ENCODE data around the gene DPYSL3. TPM values are rescaled to one million over a fixed set of nuclear protein-coding genes. Genes with fewer than 3 reads are reported as not detected.
A peak's percentile ranks its signal among the peaks of the same experiment; 100 is the strongest.
"Not testable (repeated sequence)": the region's sequence is repeated elsewhere in the genome, so short reads cannot be mapped to it uniquely, and the experiment has no call there.

DPYSL3 gene
- total RNA-seq (2014; rRNA removed), result 55.9 and 66.9 TPM in 2 replicates
- polyA plus RNA-seq (2012), result 37.9 TPM

DNA sequence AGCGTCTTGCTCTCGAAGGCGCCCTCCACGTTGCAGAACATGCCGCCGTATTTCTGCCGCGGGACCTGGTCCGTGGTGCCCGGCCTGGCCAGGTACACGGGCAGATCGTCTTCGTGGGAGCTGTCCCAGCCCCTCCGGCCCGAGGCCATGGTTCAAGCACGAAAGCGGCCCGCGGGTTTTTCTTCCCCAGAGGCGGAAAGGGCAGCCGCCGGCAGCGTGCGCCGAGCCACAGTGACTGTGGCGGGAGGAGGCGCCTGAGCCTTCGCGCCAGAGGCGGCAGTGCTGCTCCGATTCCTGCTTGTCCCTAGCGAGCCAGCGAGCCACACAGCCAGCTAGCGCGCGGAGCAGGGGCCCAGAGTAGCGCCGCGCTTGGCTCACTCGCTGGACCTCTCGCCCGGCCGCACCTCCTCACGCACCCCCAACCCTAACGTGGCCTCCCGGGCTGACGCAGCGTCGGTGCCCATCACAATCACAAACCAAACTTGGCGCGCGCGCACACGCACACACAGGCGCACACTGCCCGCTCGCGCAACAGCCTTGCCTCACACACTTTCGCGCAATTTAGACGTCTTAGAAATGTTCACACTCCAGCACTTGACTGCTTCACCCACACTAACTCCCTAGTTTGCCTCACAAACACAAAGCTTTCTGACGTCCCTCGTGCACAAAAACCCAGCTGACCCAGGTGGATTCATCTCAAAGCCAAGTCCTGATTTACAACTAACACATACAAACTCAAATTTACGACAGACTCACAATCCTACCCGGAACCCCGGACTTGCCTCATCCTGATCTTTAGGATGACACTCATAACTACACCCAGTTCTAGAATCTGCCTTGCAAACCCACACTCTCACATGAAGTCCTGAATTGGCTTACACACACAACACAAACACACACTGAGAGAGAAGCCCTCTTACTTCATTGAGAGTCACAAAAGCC lies at the start of gene DPYSL3:
TSS of gene DPYSL3 (minus strand) at position 359 of the 942 bp plus-strand sequence. CDS start at position 149, 210 bp downstream.
- peak; percentile 81 for DNase-seq (ENCODE audit: low read depth)

GRCh38 chr5:147558826-147559225 lies 49.0 kb upstream of the DPYSL3 start:
- DNase-seq (ENCODE audit: low read depth), result peak; percentile 75

DNA sequence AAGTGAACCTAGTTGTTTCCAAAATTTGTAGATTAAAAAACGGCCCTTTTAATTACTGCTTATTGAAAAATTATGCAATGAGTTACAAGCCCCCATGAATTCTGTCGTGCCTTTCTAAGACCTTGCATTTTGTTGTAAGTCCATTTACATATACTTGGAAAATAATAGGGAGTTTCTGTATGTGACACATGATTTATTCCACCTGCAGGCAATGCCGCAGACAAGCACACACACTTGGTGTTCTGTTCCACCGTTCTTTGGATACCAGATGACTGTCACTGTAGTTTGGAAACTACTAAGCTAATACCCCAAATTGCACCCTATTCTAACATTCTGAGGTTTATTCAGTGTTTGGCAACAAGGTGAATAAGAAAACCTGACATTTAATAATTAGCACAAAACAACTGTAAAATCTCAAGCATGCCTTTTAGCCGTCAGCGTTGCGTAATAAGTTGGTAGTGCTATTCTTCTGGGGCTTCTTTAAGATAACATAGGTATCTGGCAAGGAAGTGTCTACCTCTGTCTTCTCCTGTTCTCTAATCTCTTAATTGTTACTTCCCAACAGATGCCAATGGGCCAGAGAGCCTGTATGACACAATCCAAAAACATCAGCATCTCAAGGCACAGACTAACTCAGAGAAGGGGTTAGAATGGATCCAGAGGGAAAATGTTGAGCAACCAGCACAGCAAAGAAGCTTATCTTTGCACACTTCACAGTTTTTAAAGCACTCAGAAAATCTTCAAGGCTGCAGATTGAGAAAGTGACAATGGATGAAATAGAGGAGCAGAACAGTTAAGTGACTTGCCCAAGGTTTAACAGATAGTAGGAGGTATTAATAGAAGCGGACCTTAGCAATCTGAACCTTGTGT lies 48.2 kb upstream of the DPYSL3 start:
- DNase-seq (ENCODE audit: low read depth), result no peak

- no peak for DNase-seq (ENCODE audit: low read depth)
Observed at GRCh38 chr5:147555176-147555575, 45.3 kb upstream of the DPYSL3 start.

- DNase-seq (ENCODE audit: low read depth), result peak; percentile 73
Observed at GRCh38 chr5:147554261-147554817, 44.5 kb upstream of the DPYSL3 start.

- not testable (repeated sequence) for DNase-seq (ENCODE audit: low read depth)
Observed at GRCh38 chr5:147553817-147554216, 43.9 kb upstream of the DPYSL3 start.

GRCh38 chr5:147552897-147553296 lies 43.0 kb upstream of the DPYSL3 start:
- no peak for DNase-seq (ENCODE audit: low read depth)

DNA sequence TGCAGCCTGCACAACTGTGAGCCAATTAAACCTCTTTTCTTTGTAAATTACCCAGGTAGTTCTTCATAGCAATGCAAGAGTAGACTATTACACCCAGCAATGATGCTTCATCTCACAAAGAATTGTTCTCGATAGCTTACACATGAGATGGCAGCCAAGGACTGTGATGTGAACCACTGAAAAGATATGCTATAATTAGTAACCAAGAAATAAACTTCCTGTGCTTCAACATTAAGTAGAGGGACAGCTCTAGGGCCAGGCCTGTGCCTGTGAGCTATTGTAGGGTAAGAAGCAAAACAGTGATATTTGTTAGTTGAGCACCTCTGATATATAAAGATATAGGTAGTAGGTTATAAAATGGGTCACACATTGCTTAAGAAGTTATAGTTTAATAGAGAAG lies 41.8 kb upstream of the DPYSL3 start:
- DNase-seq (ENCODE audit: low read depth), result no peak

DNA sequence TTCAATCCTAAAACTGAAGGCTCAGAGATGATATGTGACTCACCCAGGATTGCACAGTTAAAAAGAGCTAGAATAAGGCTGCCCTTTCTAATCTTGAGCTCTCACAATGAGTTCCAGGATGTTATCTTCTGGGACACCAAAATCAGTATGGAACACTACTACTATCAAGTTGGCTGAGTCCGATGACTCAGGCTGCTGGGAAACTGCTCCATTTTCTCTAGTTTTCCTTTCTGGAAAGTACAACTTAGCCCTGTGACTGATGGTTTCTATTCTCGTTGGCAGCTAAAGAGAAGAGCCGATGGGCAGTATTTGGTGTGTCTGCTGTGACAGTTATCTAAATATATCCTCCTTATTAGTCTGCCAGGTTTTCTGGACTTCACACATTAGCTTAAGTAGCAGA lies 37.9 kb upstream of the DPYSL3 start:
- peak; percentile 55 for DNase-seq (ENCODE audit: low read depth)

GRCh38 chr5:147544556-147544955 lies 34.7 kb upstream of the DPYSL3 start:
- DNase-seq (ENCODE audit: low read depth), result no peak

- DNase-seq (ENCODE audit: low read depth), result peak; percentile 62
Observed at GRCh38 chr5:147539053-147539452, 29.2 kb upstream of the DPYSL3 start.

DNA sequence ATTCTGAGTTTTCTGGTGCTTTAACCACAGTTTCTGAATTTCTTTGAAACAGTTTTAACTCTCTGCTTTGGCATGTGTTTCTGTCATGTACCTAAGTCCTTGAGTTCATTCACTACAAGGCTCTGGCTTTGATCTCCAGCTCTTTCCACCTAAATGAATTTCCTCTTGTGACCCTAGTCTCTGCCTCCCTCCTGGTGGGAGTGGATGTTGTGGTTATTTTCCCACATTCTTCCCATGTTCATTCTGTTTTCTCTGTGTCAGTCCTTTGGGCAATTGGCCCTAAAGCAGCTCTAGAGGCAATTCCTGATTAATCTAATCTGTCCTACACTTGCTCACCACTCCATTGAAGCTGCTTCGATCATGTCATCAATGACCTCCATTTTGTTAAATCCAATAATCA lies 28.4 kb upstream of the DPYSL3 start:
- no peak for DNase-seq (ENCODE audit: low read depth)

GRCh38 chr5:147534172-147534951 lies 24.5 kb upstream of the DPYSL3 start:
- no peak for DNase-seq (ENCODE audit: low read depth)

DNA sequence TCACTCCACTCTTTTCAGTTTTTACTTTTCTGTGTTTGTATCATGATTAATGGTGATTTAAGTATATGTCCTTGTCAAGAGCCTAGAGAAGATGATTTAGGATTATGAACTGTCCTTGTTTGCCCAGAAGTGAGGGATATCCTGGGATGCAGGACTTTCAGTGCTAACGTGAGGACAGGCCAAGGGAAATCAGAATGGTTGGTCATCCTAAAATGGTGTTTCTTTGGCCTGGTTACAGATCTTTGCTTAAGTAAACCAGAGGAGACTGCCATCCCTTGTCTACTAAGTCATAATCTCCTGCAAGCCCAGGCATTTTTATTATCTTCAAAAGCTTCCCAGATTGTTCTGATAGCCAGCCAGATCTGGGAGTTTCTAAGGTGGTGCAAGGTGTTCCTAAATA lies 22.3 kb upstream of the DPYSL3 start:
- DNase-seq (ENCODE audit: low read depth), result no peak

DNA sequence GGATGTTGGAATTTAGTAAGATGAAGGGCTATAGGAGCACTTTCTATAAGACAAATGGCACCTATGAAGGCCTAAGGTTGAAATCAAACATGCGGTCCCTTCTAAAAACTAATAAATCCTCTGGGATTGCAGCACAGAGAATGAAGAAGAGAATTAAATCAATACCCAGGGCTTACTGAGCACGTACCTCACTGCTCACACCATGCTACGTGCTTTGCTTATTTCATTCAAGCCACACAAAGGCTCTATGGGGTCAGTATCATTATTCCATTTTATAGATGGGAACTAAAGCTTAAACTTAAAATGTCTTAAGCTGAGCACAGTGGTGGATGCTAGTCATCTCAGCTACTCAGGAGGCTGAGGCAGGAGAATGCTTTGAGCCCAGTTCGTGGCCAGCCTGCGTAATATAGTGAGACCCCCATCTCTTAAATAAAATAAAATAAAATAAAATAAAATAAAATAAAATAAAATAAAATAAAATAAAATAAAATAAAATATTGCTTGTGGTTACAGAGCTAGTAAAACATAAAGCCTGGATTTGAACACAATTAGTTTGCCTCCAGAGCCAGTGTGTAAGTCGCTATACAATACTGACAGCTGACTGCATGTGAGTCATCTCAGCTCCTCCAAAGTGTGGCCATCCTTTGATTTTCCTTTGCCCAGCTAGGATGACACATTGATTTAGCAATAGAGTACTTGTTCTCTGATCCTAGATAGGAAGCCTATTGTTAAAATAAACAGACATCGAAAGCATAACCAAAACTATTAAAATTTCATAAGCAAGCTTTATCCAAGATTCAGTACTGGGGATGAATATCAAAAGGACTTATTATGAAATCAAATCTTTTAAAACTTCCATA lies 20.9 kb upstream of the DPYSL3 start:
- peak; percentile 93 for DNase-seq (ENCODE audit: low read depth)

GRCh38 chr5:147523069-147523468 lies 13.2 kb upstream of the DPYSL3 start:
- DNase-seq (ENCODE audit: low read depth), result no peak

GRCh38 chr5:147522435-147522834 lies 12.6 kb upstream of the DPYSL3 start:
- peak; percentile 61 for DNase-seq (ENCODE audit: low read depth)

GRCh38 chr5:147520450-147520849 lies 10.6 kb upstream of the DPYSL3 start:
- DNase-seq (ENCODE audit: low read depth), result no peak

GRCh38 chr5:147519380-147519779 lies 9.5 kb upstream of the DPYSL3 start:
- no peak for DNase-seq (ENCODE audit: low read depth)

DNA sequence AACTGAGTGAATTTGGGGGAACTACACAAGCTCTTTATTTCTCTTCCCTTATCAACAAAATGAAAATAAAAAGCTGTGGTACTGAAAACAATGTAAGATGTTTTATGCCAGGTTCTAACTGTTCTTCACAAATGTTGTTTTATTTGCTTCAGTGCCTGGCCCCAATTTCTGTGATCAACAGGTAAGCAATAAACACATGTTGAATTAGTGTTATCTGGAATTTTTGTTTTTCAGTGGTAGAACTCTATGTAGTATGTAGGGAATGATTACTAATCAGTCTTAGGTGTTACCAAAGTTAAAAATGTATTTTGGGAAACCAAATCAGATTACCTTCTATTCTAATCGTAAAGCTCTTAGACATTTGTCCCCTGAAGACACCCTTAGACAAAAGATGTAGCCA lies 7.5 kb upstream of the DPYSL3 start:
- no peak for DNase-seq (ENCODE audit: low read depth)

All from LHCN-M2 (cell line).